HG03064 (cell line): Measurements from ENCODE around the gene MAMLD1.

Experiments
- ATAC-seq: cut with Tn5 transposase; IDR thresholded peaks from one replicate; pipeline ENCODE4 v1.9.1; 2021; ENCODE audit warnings: low read depth; ENCODE audit not compliant: unreplicated experiment

The MAMLD1 gene

GRCh38 chrX:150377005-150377404 lies 13.9 kb downstream of the MAMLD1 start:
- no peak for ATAC-seq

- ATAC-seq = no peak
Observed at GRCh38 chrX:150405006-150405405, 41.9 kb downstream of the MAMLD1 start.

DNA sequence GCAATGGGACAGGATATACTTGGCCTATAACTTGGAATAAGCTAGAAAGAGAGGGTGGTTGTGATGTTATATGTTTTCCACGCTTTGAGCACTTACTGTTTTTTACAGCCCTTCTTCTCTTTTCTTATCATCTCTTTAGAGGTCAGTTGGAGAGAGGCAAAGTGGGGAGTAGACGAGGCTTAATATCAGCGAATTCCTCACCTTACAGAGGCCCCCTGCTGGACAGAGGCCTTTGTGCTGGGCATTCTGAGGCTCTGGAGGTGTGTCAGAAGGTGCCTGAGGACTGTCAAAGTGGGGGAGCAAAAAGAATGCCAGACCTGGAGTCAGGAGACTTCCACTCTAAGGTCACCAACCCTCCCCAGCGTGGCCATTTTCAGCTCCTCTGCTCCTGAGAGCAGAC lies 42.5 kb downstream of the MAMLD1 start:
- ATAC-seq = no peak

DNA sequence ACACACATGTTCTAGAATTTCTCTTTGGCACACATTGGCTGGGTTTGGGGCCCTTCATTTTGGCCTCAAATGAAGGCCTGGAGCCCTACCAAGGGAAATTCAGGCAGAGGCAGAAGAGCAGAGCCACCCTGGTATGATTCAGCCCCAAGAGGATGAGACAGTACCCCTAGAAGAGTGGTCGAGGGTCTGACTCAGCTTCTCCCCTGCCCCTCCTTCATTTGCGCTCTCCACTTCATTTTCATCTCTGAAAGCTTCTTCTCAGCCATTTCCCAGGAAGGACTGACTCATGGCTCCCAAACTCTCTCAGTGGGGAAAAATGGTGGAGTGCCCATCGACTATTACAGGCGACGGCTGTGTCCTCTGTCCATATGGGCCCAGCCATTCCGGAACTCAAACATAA lies 43.5 kb downstream of the MAMLD1 start:
- ATAC-seq = no peak

- no peak for ATAC-seq
Observed at GRCh38 chrX:150408007-150408406, 44.9 kb downstream of the MAMLD1 start.

- ATAC-seq = no peak
Observed at GRCh38 chrX:150408561-150408960, 45.4 kb downstream of the MAMLD1 start.

GRCh38 chrX:150409486-150409885 lies 46.4 kb downstream of the MAMLD1 start:
- no peak for ATAC-seq

- ATAC-seq = no peak
Observed at GRCh38 chrX:150409964-150410363, 46.8 kb downstream of the MAMLD1 start.

- ATAC-seq = no peak
Observed at GRCh38 chrX:150410513-150410912, 47.4 kb downstream of the MAMLD1 start.

DNA sequence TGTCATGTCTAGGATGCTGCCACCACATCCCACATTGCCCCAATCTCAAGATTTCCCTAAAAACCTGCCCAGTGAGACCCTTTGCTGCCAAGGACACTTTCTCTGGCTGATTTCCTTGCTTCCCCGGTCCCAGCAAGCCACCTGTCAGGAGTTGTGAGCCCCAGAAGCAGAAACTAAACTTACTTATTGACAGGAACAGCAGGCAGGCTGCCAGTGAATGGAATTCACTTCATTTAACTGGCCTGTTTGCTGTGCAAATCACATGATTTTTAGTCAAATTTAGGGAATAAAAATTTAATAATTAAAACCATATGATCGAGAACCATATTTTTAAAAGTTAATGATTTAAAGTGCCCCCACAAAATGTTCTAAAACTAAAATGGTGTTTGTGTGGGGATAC lies 48.5 kb downstream of the MAMLD1 start:
- ATAC-seq = no peak

DNA sequence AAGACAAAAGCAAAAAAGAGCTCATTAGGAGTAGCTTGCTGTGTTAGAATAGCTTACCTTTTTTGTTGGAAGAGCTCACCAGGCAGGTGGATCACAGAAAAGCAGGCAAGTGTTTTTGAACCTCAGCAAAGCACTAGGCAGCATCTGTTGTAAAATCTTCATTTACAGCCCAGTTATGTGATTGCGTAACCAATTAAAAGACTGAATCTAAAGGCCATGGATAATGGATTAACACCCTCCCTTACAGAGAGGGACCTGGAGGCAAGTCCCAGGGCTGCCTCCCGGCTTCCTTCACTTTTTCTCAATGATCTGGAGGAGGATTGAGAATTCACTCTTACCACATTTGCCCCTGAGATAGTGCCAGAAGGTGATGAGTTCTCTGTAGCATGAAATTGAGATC lies 51.1 kb downstream of the MAMLD1 start:
- ATAC-seq = no peak

DNA sequence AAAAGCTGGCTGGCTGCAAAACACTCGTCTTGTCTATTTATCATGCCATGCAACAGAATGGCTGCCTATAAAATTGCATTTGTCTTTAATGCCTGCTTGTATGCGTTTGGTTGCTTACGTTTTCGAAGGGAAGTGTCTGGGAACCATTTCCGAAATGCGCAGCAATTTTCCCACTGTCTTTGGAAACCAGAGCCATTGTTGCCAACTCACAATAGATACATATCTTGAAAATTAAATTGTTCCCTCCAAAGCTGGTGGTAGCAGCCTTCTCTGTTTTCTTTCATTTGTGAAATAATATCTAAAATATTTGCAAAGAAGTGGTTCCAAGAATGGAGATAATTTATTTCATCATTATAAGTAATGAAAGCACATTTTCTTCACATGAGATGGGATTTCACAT lies 53.4 kb downstream of the MAMLD1 start:
- ATAC-seq = no peak

DNA sequence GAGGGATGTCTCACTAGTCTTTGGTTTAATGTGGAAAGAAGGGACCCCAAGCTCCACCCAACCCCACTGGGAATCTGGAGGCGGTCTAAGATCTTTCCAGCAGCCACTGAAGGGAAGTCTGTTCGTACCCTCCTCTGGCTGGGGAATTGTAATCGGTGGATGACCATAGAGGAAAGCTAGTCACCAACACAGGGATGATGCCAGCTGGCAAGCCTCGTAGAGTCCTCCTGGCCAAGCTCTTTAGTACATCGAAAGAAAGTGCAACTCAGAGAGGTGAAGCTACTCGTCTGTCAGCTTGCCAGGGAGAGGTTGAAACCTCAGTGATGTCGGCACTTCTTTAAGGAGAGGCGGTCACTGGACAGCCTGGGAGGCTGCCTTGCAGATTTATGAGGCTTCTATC lies 58.7 kb downstream of the MAMLD1 start:
- ATAC-seq = no peak

DNA sequence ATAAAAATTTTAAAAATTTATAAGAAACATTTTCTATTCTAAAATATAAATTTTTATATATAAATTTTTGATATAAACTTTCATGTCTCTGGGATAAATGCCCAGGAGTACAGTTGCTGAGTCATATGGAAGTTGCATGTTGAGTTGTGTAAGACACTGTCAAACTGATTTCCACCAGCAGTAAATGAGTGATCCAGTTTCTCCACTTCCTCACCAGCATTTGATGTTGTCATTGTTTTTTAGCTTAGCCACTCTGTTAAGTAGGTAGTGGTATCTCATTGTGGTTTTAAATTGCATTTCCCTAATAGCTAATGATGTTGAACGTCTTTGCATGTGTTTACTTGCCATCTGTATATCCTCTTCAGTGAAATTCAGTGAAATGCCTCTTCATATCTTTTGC lies 66.5 kb downstream of the MAMLD1 start:
- ATAC-seq = no peak

DNA sequence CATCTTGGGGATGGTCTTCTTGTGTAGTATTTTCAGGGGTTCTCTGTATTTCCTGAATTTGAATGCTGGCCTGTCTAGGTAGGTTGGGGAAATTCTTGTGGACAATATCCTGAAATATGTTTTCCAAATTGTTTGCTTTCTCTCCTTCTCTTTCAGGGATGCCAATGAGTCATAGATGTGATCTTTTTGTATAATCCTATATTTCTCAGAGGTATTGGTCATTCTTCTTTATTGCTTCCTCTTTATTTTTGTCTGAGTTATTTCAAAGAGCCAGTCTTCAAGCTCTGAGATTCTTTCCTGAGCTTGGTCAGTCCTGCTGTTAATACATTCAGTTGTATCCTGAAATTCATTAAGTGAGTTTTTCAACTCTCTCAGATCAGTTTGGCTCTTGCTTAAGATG lies 73.1 kb downstream of the MAMLD1 start:
- ATAC-seq = no peak

DNA sequence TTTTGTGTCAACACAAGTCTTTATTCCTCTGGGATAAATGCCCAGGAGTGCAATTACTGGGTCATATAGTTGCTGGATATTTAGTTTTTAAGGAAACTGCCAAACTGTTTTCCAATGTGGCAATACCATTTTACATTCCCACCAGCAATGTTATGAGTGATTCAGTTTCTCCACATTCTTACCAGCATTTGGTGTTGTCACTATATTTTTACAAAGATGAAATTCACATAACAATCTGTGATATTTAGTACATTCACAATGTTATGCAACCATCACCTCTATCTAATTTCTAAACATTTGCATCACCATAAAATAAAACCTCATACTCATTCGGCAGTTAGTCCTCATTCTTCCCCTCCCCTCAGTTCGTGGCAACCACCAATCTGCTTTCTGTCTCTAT lies 75.0 kb downstream of the MAMLD1 start:
- no peak for ATAC-seq

DNA sequence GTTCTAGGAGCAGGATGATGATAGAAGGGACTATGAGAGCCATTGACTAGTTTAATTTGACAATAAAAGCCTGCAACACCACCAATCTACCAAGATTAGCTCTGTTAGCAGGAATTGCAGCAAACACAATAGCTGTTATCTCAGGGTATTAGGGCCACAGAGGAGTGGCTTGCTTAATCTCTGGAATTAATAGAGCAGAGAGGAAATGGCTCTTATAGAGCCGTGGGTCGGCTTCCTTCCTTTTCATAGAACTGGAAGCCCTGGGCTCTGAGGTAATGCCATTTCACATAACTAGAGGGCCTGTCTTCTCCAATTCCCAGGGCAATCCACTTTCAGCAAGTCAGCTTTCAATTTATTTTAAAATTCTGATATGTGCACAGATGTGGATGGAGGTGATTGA lies 83.0 kb downstream of the MAMLD1 start:
- ATAC-seq = no peak

DNA sequence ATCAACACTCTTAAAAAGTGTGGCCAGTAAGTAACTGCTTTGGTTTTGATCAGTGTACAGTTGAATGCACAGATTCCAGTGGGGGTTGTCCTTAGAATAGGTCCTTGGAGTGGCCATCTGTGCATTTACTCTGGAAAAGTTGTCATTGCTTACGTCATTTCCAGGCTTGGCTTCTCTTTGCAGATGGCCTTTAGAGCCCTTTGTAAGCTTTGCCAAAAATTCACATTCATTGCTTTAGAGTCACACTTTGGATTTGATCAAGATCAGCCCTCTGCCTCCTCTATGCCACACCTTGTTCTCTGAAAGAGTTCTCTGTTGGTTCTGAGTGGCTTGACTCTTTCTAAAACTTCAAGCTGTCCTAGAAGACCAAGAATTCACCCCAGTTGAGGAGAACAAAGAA lies 83.9 kb downstream of the MAMLD1 start:
- ATAC-seq = no peak

GRCh38 chrX:150449313-150449712 lies 86.2 kb downstream of the MAMLD1 start:
- no peak for ATAC-seq

DNA sequence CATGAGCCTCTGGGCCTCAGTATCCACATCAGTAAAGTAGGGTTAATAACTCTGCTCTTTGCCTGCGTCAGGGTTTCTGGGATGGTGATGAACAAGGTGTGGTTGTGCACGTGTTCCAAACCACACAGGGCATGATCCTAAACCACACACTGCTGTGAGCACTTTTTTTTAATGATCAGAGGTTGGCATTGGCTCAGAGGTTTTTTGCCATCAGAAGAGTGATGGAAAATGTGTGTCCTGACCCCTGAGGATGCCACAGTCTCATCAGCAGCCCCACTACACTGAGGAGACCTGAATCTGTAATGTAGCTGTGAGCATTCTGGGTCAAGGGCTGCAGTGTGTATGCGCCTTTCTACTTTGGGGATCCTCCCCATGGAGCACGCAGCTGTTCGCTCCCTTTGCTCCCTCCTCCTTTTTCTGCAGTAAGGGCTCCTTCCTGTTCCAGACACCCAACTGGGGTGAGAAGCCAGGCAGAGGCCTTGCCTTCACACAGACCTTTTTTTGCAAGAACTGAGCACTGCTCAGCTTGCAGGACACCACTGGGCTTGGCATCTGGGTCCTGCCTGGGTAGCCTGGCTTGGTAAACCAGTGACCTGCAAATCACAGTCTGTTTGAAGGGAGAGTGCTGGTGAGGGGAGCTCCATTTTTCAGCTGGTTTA lies 87.5 kb downstream of the MAMLD1 start:
- no peak for ATAC-seq

GRCh38 chrX:150451953-150452352 lies 88.8 kb downstream of the MAMLD1 start:
- ATAC-seq = no peak

DNA sequence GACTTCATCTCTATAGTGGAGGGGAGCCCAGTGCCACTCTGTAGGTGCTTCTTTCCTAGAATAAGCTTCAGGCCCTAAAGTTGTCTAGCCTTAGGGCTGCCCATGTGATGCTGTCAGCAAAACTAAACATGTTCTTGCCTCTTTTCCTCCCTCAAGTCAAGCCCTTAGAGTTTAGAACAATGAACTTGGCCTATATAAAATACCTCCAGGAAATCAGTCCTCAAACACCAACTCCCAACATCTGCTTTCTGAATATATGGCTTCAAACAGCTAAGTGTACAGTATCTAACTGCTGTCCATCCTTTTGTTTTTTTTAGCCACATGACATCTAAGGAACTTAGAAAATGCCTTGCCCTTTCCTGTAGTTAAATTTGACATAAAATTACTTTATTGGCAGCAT lies 91.0 kb downstream of the MAMLD1 start:
- ATAC-seq = no peak
